ENCODE results near the gene PCSK6. TPM values are rescaled to one million over a fixed set of nuclear protein-coding genes. Genes with fewer than 3 reads are reported as not detected.

The PCSK6 gene
- total RNA-seq, 3 donors from 2014 or later (not counting 1 experiment from before 2014, with no cell fraction given): 1.5 to 2.4 (median 2.4) TPM

- Mint-ChIP-seq H3K36me3 (no peaks in the 10 kb centered on the region), H3K27ac (no peak overlapping the region), H3K4me3 (no peak overlapping the region), H3K9me3 (no peaks in the 10 kb centered on the region), H3K27me3 (ENCODE audit: low read depth in 2 of 2) (peaks cover 13 to 22% of the 10 kb centered on the region in 2 donors), H3K4me1 (no peaks in the 10 kb centered on the region)
- H3K4me3 ChIP-seq (ENCODE audit: low read length): no peak overlapping the region
- no peaks in the 10 kb centered on the region for H3K36me3 ChIP-seq (ENCODE audit: control insufficient read depth, insufficient read depth, low read length)
- DNase-seq: no peak
- intact Hi-C loops (cut with micrococcal nuclease): no loop called here
- ATAC-seq: no peak
- no peak for TF ChIP-seq CTCF (IDR thresholded peaks at IDR 0.05)
- H3K4me1 ChIP-seq (ENCODE audit: control insufficient read depth, insufficient read depth, low read length): no peaks in the 10 kb centered on the region
- H3K27ac ChIP-seq (ENCODE audit: low read length): no peak overlapping the region
- no peaks in the 10 kb centered on the region for H3K9me3 ChIP-seq (ENCODE audit: control insufficient read depth, insufficient read depth, low read length)
- 90% methylated on average over 9 of the region's 9 CpGs for WGBS (ENCODE audit: insufficient coverage)
- no peaks in the 10 kb centered on the region for H3K27me3 ChIP-seq (ENCODE audit: control insufficient read depth, insufficient read depth, low read length)
Observed at GRCh38 chr15:101436526-101436925, 53.0 kb downstream of the PCSK6 start.

- H3K27ac ChIP-seq (ENCODE audit: low read length): no peak overlapping the region
- H3K4me1 Mint-ChIP-seq: no peaks in the 10 kb centered on the region
- DNase-seq: no peak
- intact Hi-C loops (cut with micrococcal nuclease): no loop called here
- peaks cover 13 to 22% of the 10 kb centered on the region in 2 donors for H3K27me3 Mint-ChIP-seq (ENCODE audit: low read depth in 2 of 2)
- ATAC-seq: no peak
- H3K36me3 Mint-ChIP-seq: no peaks in the 10 kb centered on the region
- H3K4me3 ChIP-seq (ENCODE audit: low read length): no peak overlapping the region
- no peak overlapping the region for H3K27ac Mint-ChIP-seq
- no peaks in the 10 kb centered on the region for H3K9me3 ChIP-seq (ENCODE audit: control insufficient read depth, insufficient read depth, low read length)
- no peaks in the 10 kb centered on the region for H3K4me1 ChIP-seq (ENCODE audit: control insufficient read depth, insufficient read depth, low read length)
- H3K4me3 Mint-ChIP-seq: no peak overlapping the region
- H3K9me3 Mint-ChIP-seq: no peaks in the 10 kb centered on the region
- H3K27me3 ChIP-seq (ENCODE audit: control insufficient read depth, insufficient read depth, low read length): no peaks in the 10 kb centered on the region
- no peaks in the 10 kb centered on the region for H3K36me3 ChIP-seq (ENCODE audit: control insufficient read depth, insufficient read depth, low read length)
- no peak for TF ChIP-seq CTCF (IDR thresholded peaks at IDR 0.05)
- WGBS (ENCODE audit: insufficient coverage): 79% methylated on average over 7 of the region's 7 CpGs
Observed at GRCh38 chr15:101435761-101436160, 53.7 kb downstream of the PCSK6 start.

GRCh38 chr15:101434032-101434920 is 55.2 kb downstream of the PCSK6 start:
- Mint-ChIP-seq H3K36me3 (no peaks in the 10 kb centered on the region), H3K27ac (no peak overlapping the region), H3K27me3 (ENCODE audit: low read depth in 2 of 2) (peaks cover 13 to 15% of the 10 kb centered on the region in 2 donors), H3K9me3 (no peaks in the 10 kb centered on the region), H3K4me3 (no peak overlapping the region), H3K4me1 (no peaks in the 10 kb centered on the region)
- Histone ChIP-seq H3K9me3 (ENCODE audit: control insufficient read depth, insufficient read depth, low read length) (no peaks in the 10 kb centered on the region), H3K27me3 (ENCODE audit: control insufficient read depth, insufficient read depth, low read length) (no peaks in the 10 kb centered on the region), H3K27ac (ENCODE audit: low read length) (no peak overlapping the region), H3K36me3 (ENCODE audit: control insufficient read depth, insufficient read depth, low read length) (no peaks in the 10 kb centered on the region), H3K4me3 (ENCODE audit: low read length) (no peak overlapping the region), H3K4me1 (ENCODE audit: control insufficient read depth, insufficient read depth, low read length) (no peaks in the 10 kb centered on the region)
- ATAC-seq: no peak
- TF ChIP-seq CTCF (IDR thresholded peaks at IDR 0.05): no peak
- no peak for DNase-seq
- intact Hi-C loops (cut with micrococcal nuclease): no loop called here
- 91% methylated on average over 21 of the region's 21 CpGs for WGBS (ENCODE audit: insufficient coverage)
